Spleen (tissue), 11 donors: ENCODE data around the gene VGLL3. TPM values are rescaled to one million over a fixed set of nuclear protein-coding genes. Genes with fewer than 3 reads are reported as not detected.

Experiments
- DNase-seq: peaks from one replicate; pipeline ENCODE4 v3.0.0-alpha.2; 2020
- H3K27ac ChIP-seq, 8 donors: fragments of 200-600 bp; sonication (generic) in 7 of 8; 1 replicate in 4 of 8; 2 replicates in 4 of 8; pipeline versions ENCODE4 v1.5.0 to v1.8.0; 2016 to 2021; ENCODE audit warnings: inconsistent platforms in 4 of 8, mild to moderate bottlenecking in 4 of 8, moderate library complexity in 1 of 8
- H3K27me3 ChIP-seq, 7 donors: fragments of 200-600 bp; sonication (generic) in 6 of 7; replicated peaks in 1 of 7; 1 replicate in 4 of 7; 2 replicates in 3 of 7; pipeline versions ENCODE4 v1.5.0 to v1.8.0; 2016 to 2021; ENCODE audit warnings: inconsistent platforms in 3 of 7, mild to moderate bottlenecking in 1 of 7
- H3K36me3 ChIP-seq, 6 donors: fragments of 200-600 bp; sonication (generic) in 5 of 6; 1 replicate in 4 of 6; 2 replicates in 2 of 6; pipeline versions ENCODE4 v1.5.0 to v1.8.0; 2016 to 2021; ENCODE audit warnings: inconsistent platforms in 2 of 6
- H3K4me1 ChIP-seq, 6 donors: fragments of 200-600 bp; sonication (generic) in 5 of 6; 1 replicate in 3 of 6; 2 replicates in 3 of 6; pipeline versions ENCODE4 v1.5.0 to v1.8.0; 2016 to 2021; ENCODE audit warnings: inconsistent platforms in 3 of 6
- H3K4me3 ChIP-seq, 8 donors: fragments of 200-600 bp; sonication (generic) in 7 of 8; 1 replicate in 4 of 8; 2 replicates in 4 of 8; pipeline versions ENCODE4 v1.5.0 to v1.8.0; 2016 to 2021; ENCODE audit warnings: inconsistent platforms in 4 of 8, mild to moderate bottlenecking in 4 of 8, moderate library complexity in 2 of 8
- H3K9me3 ChIP-seq, 8 donors: fragments of 200-600 bp; sonication (generic) in 7 of 8; 1 replicate in 4 of 8; 2 replicates in 4 of 8; pipeline versions ENCODE4 v1.5.0 to v1.8.0; 2016 to 2021; ENCODE audit warnings: inconsistent platforms in 4 of 8
- CTCF ChIP-seq, 11 experiments: fragments of 200-600 bp in 7 of 11; fragments of 450-650 bp in 4 of 11; sonication (generic) in 4 of 11; IDR thresholded peaks in 8 of 11; conservative IDR thresholded peaks in 3 of 11; 1 replicate in 7 of 11; 2 replicates in 4 of 11; pipeline versions ENCODE4 v1.4.0 to v1.8.0; 2016 to 2021; ENCODE audit warnings: antibody characterized with exemption in 11 of 11, inconsistent platforms in 4 of 11, mild to moderate bottlenecking in 1 of 11
- POLR2A ChIP-seq, 3 donors: fragments of 450-650 bp; IDR thresholded peaks; one replicate each; pipeline ENCODE4 v1.5.1; 2017; ENCODE audit warnings: antibody characterized with exemption in 3 of 3, mild to moderate bottlenecking in 1 of 3
- POLR2AphosphoS5 ChIP-seq, 3 donors: sonication (generic); formaldehyde crosslinking; IDR thresholded peaks; one replicate each; pipeline ENCODE4 v1.5.1; 2017; ENCODE audit warnings: antibody characterized with exemption in 3 of 3
- WGBS, 5 donors: extraction: QIAGEN DNeasy Blood & Tissue Kit in 3 of 5; methylation state at CpG; one replicate each; pipeline versions ENCODE4 v1.1.5 to v1.1.7; 2013 to 2018; 5-methylcytosine and 5-hydroxymethylcytosine counted together
- intact Hi-C: fragments of 100-400 bp; cut with DNase I; formaldehyde crosslinking; loops from one replicate; pipeline ENCODE4 v1.15.0; 2023; ENCODE audit warnings: low total_unique reads
- polyA plus RNA-seq, 3 donors: library from polyadenylated mRNA; stranded (reverse); fragments of 200-250 nt; gene quantifications; one replicate each; pipeline ENCODE4 v1.2.1, GENCODE V29; 2013
- total RNA-seq, 7 donors: library from RNA; depleted of rRNA in 3 of 7; stranded (reverse); fragments of >200 nt in 3 of 7; fragmentation: NEBNext Ultra II Directional in 4 of 7; extraction: Animal tissue kit (Norgen Biotek cat#: 25700) in 4 of 7; gene quantifications; one replicate each; pipeline versions ENCODE4 v1.1.0 to v1.2.1, GENCODE V29; 2016 to 2021
- donor health status: healthy with polysubstance abuse.
- donor health status: DM: no; HTN: no; CAD: no; lungs with moderate emphysema.
- donor health status: DM: no; HTN: no; CAD: no.
- donor health status: Bipolar disorder and iron deficiency.
- donor health status: healthy.
- donor health status: DM: no; HTN: no; CAD: no.
- donor health status: DM: yes; HTN: yes; CAD: no.

VGLL3 gene
- total and polyA plus RNA-seq, 10 donors = 0.26 to 9.9 (median 2.2) TPM

- no peak for TF ChIP-seq CTCF (IDR thresholded peaks at IDR 0.05 in 8 of 11, conservative IDR thresholded peaks at IDR 0.05 in 3 of 11)
- no peak for TF ChIP-seq POLR2A (IDR thresholded peaks at IDR 0.05)
- no peak for TF ChIP-seq POLR2AphosphoS5 (IDR thresholded peaks at IDR 0.05)
- Histone ChIP-seq H3K27me3 (no peaks in the 10 kb centered on the region), H3K4me1 (no peaks in the 10 kb centered on the region), H3K4me3 (no peak overlapping the region), H3K9me3 (peaks cover 0 to 7% (median 0%) of the 10 kb centered on the region in 8 donors), H3K27ac (no peak overlapping the region), H3K36me3 (no peaks in the 10 kb centered on the region)
- intact Hi-C loops = no loop called here
- WGBS, 5 donors = 42 to 69% (median 56%) methylated on average over 4 of the region's 4 CpGs
- no peak for DNase-seq
Observed at GRCh38 chr3:87006844-87007439, 16.0 kb upstream of the VGLL3 start.

GRCh38 chr3:87004883-87005282 is 13.9 kb upstream of the VGLL3 start:
- Histone ChIP-seq H3K9me3 (peaks cover 0 to 7% (median 0%) of the 10 kb centered on the region in 8 donors), H3K27ac (no peak overlapping the region), H3K4me3 (no peak overlapping the region), H3K4me1 (no peaks in the 10 kb centered on the region), H3K36me3 (no peaks in the 10 kb centered on the region), H3K27me3 (no peaks in the 10 kb centered on the region)
- TF ChIP-seq CTCF (IDR thresholded peaks at IDR 0.05 in 8 of 11, conservative IDR thresholded peaks at IDR 0.05 in 3 of 11) (no peak), POLR2A (IDR thresholded peaks at IDR 0.05) (no peak), POLR2AphosphoS5 (IDR thresholded peaks at IDR 0.05) (no peak)
- intact Hi-C loops = no loop called here
- DNase-seq = no peak
- WGBS, 5 donors = 67 to 78% (median 73%) methylated on average over 2 of the region's 2 CpGs

GRCh38 chr3:87002346-87002745 is 11.4 kb upstream of the VGLL3 start:
- DNase-seq = no peak
- TF ChIP-seq CTCF (IDR thresholded peaks at IDR 0.05 in 8 of 11, conservative IDR thresholded peaks at IDR 0.05 in 3 of 11) (no peak), POLR2A (IDR thresholded peaks at IDR 0.05) (no peak), POLR2AphosphoS5 (IDR thresholded peaks at IDR 0.05) (no peak)
- no peaks in the 10 kb centered on the region for H3K27me3 ChIP-seq
- H3K27ac ChIP-seq = no peak overlapping the region
- H3K4me3 ChIP-seq = no peak overlapping the region
- WGBS, 5 donors = 80 to 93% (median 86%) methylated on average over 4 of the region's 4 CpGs
- H3K36me3 ChIP-seq = no peaks in the 10 kb centered on the region
- H3K4me1 ChIP-seq = no peaks in the 10 kb centered on the region
- intact Hi-C loops = no loop called here
- H3K9me3 ChIP-seq = peaks cover 0 to under 1% (median 0%) of the 10 kb centered on the region in 8 donors

GRCh38 chr3:87001473-87002098 is 10.6 kb upstream of the VGLL3 start:
- intact Hi-C loops = no loop called here
- no peaks in the 10 kb centered on the region for H3K27me3 ChIP-seq
- 46 to 65% (median 57%) methylated on average over 4 of the region's 4 CpGs for WGBS, 5 donors
- no peak for TF ChIP-seq POLR2AphosphoS5 (IDR thresholded peaks at IDR 0.05)
- no peak for TF ChIP-seq CTCF (IDR thresholded peaks at IDR 0.05 in 8 of 11, conservative IDR thresholded peaks at IDR 0.05 in 3 of 11)
- TF ChIP-seq POLR2A (IDR thresholded peaks at IDR 0.05) = no peak
- H3K4me3 ChIP-seq = no peak overlapping the region
- no peak for DNase-seq
- no peaks in the 10 kb centered on the region for H3K4me1 ChIP-seq
- no peaks in the 10 kb centered on the region for H3K36me3 ChIP-seq
- H3K27ac ChIP-seq = no peak overlapping the region
- H3K9me3 ChIP-seq = no peaks in the 10 kb centered on the region
